Right lobe of liver (tissue), 6 donors: ENCODE measurements around the gene TOMM40L. TPM values are rescaled to one million over a fixed set of nuclear protein-coding genes. Genes with fewer than 3 reads are reported as not detected.
A peak's percentile ranks its signal among the peaks of the same experiment; 100 is the strongest.

Experiments used
- ATAC-seq, 4 donors: fragments of 200-7000 bp; cut with Tn5 transposase; one replicate each; pipeline ENCODE4 v1.9.1; 2020; ENCODE audit warnings: mild to moderate bottlenecking in 4 of 4, moderate library complexity in 4 of 4
- DNase-seq, 3 donors: peaks; one replicate each; pipeline ENCODE4 v3.0.0-alpha.2; 2020
- H3K27ac ChIP-seq, 3 donors: fragments of 200-600 bp; one replicate each; pipeline ENCODE4 v1.8.0; 2022
- H3K27me3 ChIP-seq, 2 donors: fragments of 200-600 bp; one replicate each; pipeline ENCODE4 v1.8.0; 2022
- H3K36me3 ChIP-seq, 4 donors: fragments of 200-600 bp; sonication (generic) in 1 of 4; one replicate each; pipeline versions ENCODE4 v1.5.1 to v1.8.0; 2017 to 2022; ENCODE audit warnings: control low read depth in 1 of 4
- H3K4me1 ChIP-seq, 4 donors: fragments of 200-600 bp; sonication (generic) in 1 of 4; one replicate each; pipeline versions ENCODE4 v1.5.1 to v1.8.0; 2017 to 2022; ENCODE audit warnings: control low read depth in 1 of 4
- H3K4me3 ChIP-seq, 3 donors: fragments of 200-600 bp; one replicate each; pipeline ENCODE4 v1.8.0; 2022
- H3K9me3 ChIP-seq, 4 donors: fragments of 200-600 bp; sonication (generic) in 1 of 4; one replicate each; pipeline versions ENCODE4 v1.5.1 to v1.8.0; 2017 to 2022; ENCODE audit warnings: control low read depth in 1 of 4
- POLR2A ChIP-seq: fragments of 450-650 bp; IDR thresholded peaks from one replicate; pipeline ENCODE4 v1.6.1; 2017; ENCODE audit warnings: antibody characterized with exemption, mild to moderate bottlenecking
- WGBS: methylation state at CpG from one replicate; pipeline ENCODE4 v1.1.6; 2018; ENCODE audit warnings: low coverage, low lambda C conversion rate; ENCODE audit not compliant: insufficient coverage; ENCODE audit errors: missing lambda C conversion rate; 5-methylcytosine and 5-hydroxymethylcytosine counted together
- intact Hi-C, 2 donors: fragments of 100-400 bp; cut with DNase I; formaldehyde crosslinking; loops; one replicate each; pipeline versions ENCODE4 v1.11.2 to v1.14.1; 2022
- total RNA-seq, 6 experiments: library from RNA; depleted of rRNA in 2 of 6; stranded (reverse); fragments of >200 nt in 2 of 6; fragmentation: NEBNext Ultra II Directional in 3 of 6; extraction: Animal tissue kit (Norgen Biotek cat#: 25700) in 3 of 6; gene quantifications; one replicate each; pipeline versions ENCODE4 v1.1.0 to v1.2.4, GENCODE V29; 2016 to 2023
- TF ChIP-seq, protein P1 (sequence below), 4 donors: fragments of 200-600 bp in 3 of 4; fragments of 450-650 bp in 1 of 4; IDR thresholded peaks; one replicate each; pipeline versions ENCODE4 v1.5.1 to v1.8.0; 2016 to 2022; ENCODE audit warnings: antibody characterized with exemption in 4 of 4, mild to moderate bottlenecking in 2 of 4
- donor health status: DM: no; HTN: yes; CAD: no.
- donor health status: DM: no; HTN: no; CAD: no.
- donor health status: DM: no; HTN: no; CAD: no.
- donor health status: DM: no; HTN: yes; CAD: no.
- donor health status: DM: no; HTN: yes; CAD: no.

The TOMM40L gene
- total RNA-seq, 6 experiments from 2014 or later = 4.3 to 18.5 (median 8.1) TPM

GRCh38 chr1:161185732-161186311, 40.0 kb upstream of the TOMM40L start:
- TF ChIP-seq, protein P1, sequence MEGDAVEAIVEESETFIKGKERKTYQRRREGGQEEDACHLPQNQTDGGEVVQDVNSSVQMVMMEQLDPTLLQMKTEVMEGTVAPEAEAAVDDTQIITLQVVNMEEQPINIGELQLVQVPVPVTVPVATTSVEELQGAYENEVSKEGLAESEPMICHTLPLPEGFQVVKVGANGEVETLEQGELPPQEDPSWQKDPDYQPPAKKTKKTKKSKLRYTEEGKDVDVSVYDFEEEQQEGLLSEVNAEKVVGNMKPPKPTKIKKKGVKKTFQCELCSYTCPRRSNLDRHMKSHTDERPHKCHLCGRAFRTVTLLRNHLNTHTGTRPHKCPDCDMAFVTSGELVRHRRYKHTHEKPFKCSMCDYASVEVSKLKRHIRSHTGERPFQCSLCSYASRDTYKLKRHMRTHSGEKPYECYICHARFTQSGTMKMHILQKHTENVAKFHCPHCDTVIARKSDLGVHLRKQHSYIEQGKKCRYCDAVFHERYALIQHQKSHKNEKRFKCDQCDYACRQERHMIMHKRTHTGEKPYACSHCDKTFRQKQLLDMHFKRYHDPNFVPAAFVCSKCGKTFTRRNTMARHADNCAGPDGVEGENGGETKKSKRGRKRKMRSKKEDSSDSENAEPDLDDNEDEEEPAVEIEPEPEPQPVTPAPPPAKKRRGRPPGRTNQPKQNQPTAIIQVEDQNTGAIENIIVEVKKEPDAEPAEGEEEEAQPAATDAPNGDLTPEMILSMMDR (IDR thresholded peaks at IDR 0.05) = no peak
- no peak for TF ChIP-seq POLR2A
- peak overlapping the region; percentile 24 to 75 (median 56) for H3K27ac ChIP-seq
- 28% methylated on average over 2 of the region's 2 CpGs for WGBS
- peak in 2 of 3 donors; percentile 15 to 31 for DNase-seq
- peaks cover 0 to 9% (median 0%) of the 10 kb centered on the region in 4 donors for H3K4me1 ChIP-seq
- H3K9me3 ChIP-seq = no peaks in the 10 kb centered on the region
- no peaks in the 10 kb centered on the region for H3K27me3 ChIP-seq
- peak; percentile 17 to 47 (median 34) for ATAC-seq
- no peak overlapping the region for H3K4me3 ChIP-seq
- intact Hi-C loops = no loop called here
- H3K36me3 ChIP-seq = no peaks in the 10 kb centered on the region

DNA sequence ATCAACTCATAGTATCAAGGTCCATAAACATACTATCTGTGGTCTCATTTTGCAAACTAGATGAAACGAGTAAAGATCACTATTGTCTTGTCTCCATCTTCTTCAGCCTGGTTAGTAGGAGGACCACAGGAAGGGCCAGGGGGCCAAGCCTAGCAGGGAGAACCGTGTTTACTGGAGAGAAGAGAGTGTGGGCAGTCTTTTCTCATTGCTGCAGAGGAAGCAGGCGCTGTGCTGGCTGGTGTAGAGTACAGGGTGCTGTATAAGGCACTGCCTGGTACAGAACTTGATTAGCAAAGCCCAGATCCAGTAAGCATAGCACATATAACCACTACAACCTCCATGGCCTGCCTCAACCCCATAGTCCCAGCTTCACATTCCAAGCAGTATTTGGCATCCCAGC, 38.5 kb upstream of the TOMM40L start:
- no peaks in the 10 kb centered on the region for H3K36me3 ChIP-seq
- no peak overlapping the region for H3K4me3 ChIP-seq
- H3K27me3 ChIP-seq = no peaks in the 10 kb centered on the region
- peaks cover 0 to 9% (median 0%) of the 10 kb centered on the region in 4 donors for H3K4me1 ChIP-seq
- 70% methylated on average over 3 of the region's 3 CpGs for WGBS
- no peak overlapping the region for H3K27ac ChIP-seq
- intact Hi-C loops = no loop called here
- peak in 2 of 3 donors; percentile 12 to 26 for DNase-seq
- H3K9me3 ChIP-seq = no peaks in the 10 kb centered on the region
- TF ChIP-seq, protein P1 (IDR thresholded peaks at IDR 0.05) = no peak
- no peak for TF ChIP-seq POLR2A
- no peak for ATAC-seq

DNA sequence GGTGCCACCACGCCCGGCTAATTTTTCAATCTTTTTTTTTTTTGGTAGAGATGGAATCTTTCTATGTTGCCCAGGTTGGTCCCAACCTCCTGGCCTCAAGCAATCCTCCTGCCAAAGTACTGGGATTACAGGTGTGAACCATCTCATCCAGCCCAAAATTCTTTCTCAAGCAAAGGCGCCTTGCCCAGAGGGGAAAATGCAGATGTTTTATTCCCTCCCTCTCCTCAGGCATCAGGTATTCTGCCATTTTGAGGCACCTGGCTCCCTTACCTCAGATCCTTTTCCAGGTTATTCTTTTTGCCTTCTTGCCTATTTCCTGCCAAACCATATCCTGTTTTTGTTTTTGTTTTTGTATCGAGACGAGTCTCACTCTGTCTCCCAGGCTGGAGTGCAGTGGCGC, 37.5 kb upstream of the TOMM40L start:
- TF ChIP-seq, protein P1 (IDR thresholded peaks at IDR 0.05) = no peak
- TF ChIP-seq POLR2A = no peak
- ATAC-seq = no peak
- H3K9me3 ChIP-seq = no peaks in the 10 kb centered on the region
- intact Hi-C loops = no loop called here
- 70% methylated on average over 4 of the region's 6 CpGs for WGBS
- peaks cover 0 to 17% (median 7%) of the 10 kb centered on the region in 4 donors for H3K4me1 ChIP-seq
- no peaks in the 10 kb centered on the region for H3K36me3 ChIP-seq
- H3K4me3 ChIP-seq = no peak overlapping the region
- H3K27me3 ChIP-seq = no peaks in the 10 kb centered on the region
- DNase-seq = no peak
- no peak overlapping the region for H3K27ac ChIP-seq

DNA sequence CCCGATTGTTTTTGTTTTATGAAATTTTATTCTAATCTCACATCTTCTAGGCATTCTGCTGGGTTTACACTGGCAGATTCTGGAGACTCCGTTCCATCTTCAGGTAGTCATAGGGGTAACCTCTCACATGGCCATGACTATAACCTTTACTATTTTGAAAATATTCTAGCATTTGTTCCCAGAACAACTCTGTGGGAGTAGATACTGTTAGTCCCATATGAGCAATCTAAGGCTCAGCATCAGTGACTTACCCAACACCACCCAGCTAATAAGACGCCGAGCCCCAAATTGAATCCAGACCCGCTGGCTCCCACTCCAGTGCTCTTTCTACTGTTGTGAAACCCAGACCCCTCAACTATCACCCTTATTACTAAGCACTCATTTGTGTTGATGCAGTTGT, 36.8 kb upstream of the TOMM40L start:
- Histone ChIP-seq H3K27me3 (no peaks in the 10 kb centered on the region), H3K36me3 (no peaks in the 10 kb centered on the region), H3K9me3 (no peaks in the 10 kb centered on the region), H3K4me3 (no peak overlapping the region), H3K27ac (no peak overlapping the region), H3K4me1 (peaks cover 0 to 23% (median 11%) of the 10 kb centered on the region in 4 donors)
- ATAC-seq (no peak), DNase-seq (peak in 1 of 3 donors; percentile 7)
- TF ChIP-seq POLR2A = no peak
- TF ChIP-seq, protein P1 (IDR thresholded peaks at IDR 0.05) = no peak
- WGBS = 91% methylated on average over 5 of the region's 5 CpGs
- intact Hi-C loops = no loop called here
